Brain microvascular endothelial cell (primary cell): ENCODE data around the gene CDA.
"Not testable (repeated sequence)": the region's sequence is repeated elsewhere in the genome, so short reads cannot be mapped to it uniquely, and the experiment has no call there.

Experiments used
- DNase-seq: peaks from one replicate; pipeline ENCODE4 v3.0.0-alpha.2; 2020
- H3K27ac ChIP-seq: fragments of 250-450 bp; sonication (Bioruptor Pico); 2 replicates; pipeline ENCODE4 v1.5.1; 2020; ENCODE audit warnings: mild to moderate bottlenecking, moderate library complexity
- H3K27me3 ChIP-seq: fragments of 250-450 bp; sonication (Bioruptor Pico); replicated peaks from 2 replicates; pipeline ENCODE4 v1.5.1; 2020; ENCODE audit warnings: mild to moderate bottlenecking
- H3K36me3 ChIP-seq: fragments of 250-450 bp; sonication (Bioruptor Pico); replicated peaks from 2 replicates; pipeline ENCODE4 v1.5.1; 2020; ENCODE audit warnings: mild to moderate bottlenecking
- H3K4me3 ChIP-seq: 2 replicates; pipeline ENCODE4 v1.5.1; 2011; ENCODE audit warnings: low read depth, mild to moderate bottlenecking, control low read depth, low read length, moderate library complexity
- CTCF ChIP-seq: IDR thresholded peaks from 2 replicates; pipeline ENCODE4 v1.5.1; 2011; ENCODE audit warnings: low read depth, mild to moderate bottlenecking, moderate library complexity, low read length, control low read depth, inconsistent platforms; ENCODE audit errors: missing control alignments
- in situ Hi-C: cut with HindIII; loops from 2 replicates; pipeline ENCODE4 v1.10.0; 2017; ENCODE audit warnings: low sequenced_read_pairs, low pct_ligation_motif_present

CDA gene

GRCh38 chr1:20604678-20605077 lies 15.8 kb downstream of the CDA start:
- no peaks in the 10 kb centered on the region for H3K27me3 ChIP-seq
- in situ Hi-C loops: no loop called here
- DNase-seq: no peak
- no peak for TF ChIP-seq CTCF
- H3K4me3 ChIP-seq: no peak overlapping the region
- no peaks in the 10 kb centered on the region for H3K36me3 ChIP-seq
- H3K27ac ChIP-seq: peak overlapping the region; percentile 73

GRCh38 chr1:20606801-20607570 lies 18.1 kb downstream of the CDA start:
- H3K27me3 ChIP-seq, DNase-seq, H3K36me3 ChIP-seq, H3K4me3 ChIP-seq, H3K27ac ChIP-seq, in situ Hi-C loops: not testable (repeated sequence)

- in situ Hi-C loops: no loop called here
- no peak for DNase-seq
- Histone ChIP-seq H3K36me3 (no peaks in the 10 kb centered on the region), H3K4me3 (no peak overlapping the region), H3K27ac (no peak overlapping the region), H3K27me3 (no peaks in the 10 kb centered on the region)
- TF ChIP-seq CTCF: no peak
Measured at GRCh38 chr1:20609541-20609940, 20.6 kb downstream of the CDA start.

- no peaks in the 10 kb centered on the region for H3K27me3 ChIP-seq
- TF ChIP-seq CTCF: no peak
- no peak overlapping the region for H3K4me3 ChIP-seq
Measured at GRCh38 chr1:20610970-20611369, 22.1 kb downstream of the CDA start.

GRCh38 chr1:20611652-20612051 lies 22.8 kb downstream of the CDA start:
- in situ Hi-C loops: no loop called here
- TF ChIP-seq CTCF: no peak
- Histone ChIP-seq H3K27ac (no peak overlapping the region), H3K36me3 (no peaks in the 10 kb centered on the region), H3K27me3 (no peaks in the 10 kb centered on the region), H3K4me3 (no peak overlapping the region)
- no peak for DNase-seq

More at GRCh38 chr1:20610970-20611369, 22.1 kb downstream of the CDA start:
- H3K36me3 ChIP-seq: no peaks in the 10 kb centered on the region
- no peak for DNase-seq
- H3K27ac ChIP-seq: no peak overlapping the region
- in situ Hi-C loops: no loop called here

- in situ Hi-C loops: no loop called here
- no peaks in the 10 kb centered on the region for H3K27me3 ChIP-seq
- no peak overlapping the region for H3K27ac ChIP-seq
- no peak for TF ChIP-seq CTCF
- H3K36me3 ChIP-seq: no peaks in the 10 kb centered on the region
- no peak overlapping the region for H3K4me3 ChIP-seq
- no peak for DNase-seq
Measured at GRCh38 chr1:20612221-20612746, 23.4 kb downstream of the CDA start.
